Measurements from ENCODE around the gene KIF16B.
"Not testable (repeated sequence)": the region's sequence is repeated elsewhere in the genome, so short reads cannot be mapped to it uniquely, and the experiment has no call there.

KIF16B gene

GRCh38 chr20:16589623-16590022 lies 16.4 kb upstream of the KIF16B start:
- no peak for DNase-seq (ENCODE audit: low read depth, low spot score)

- DNase-seq (ENCODE audit: low read depth, low spot score): no peak
Observed at GRCh38 chr20:16588241-16588640, 15.0 kb upstream of the KIF16B start.

- no peak for DNase-seq (ENCODE audit: low read depth, low spot score)
Observed at GRCh38 chr20:16587066-16587465, 13.8 kb upstream of the KIF16B start.

- DNase-seq (ENCODE audit: low read depth, low spot score): no peak
Observed at GRCh38 chr20:16583474-16583873, 10.2 kb upstream of the KIF16B start.

- no peak for DNase-seq (ENCODE audit: low read depth, low spot score)
Observed at GRCh38 chr20:16581241-16581640, 8.0 kb upstream of the KIF16B start.

- no peak for DNase-seq (ENCODE audit: low read depth, low spot score)
Observed at GRCh38 chr20:16580620-16581019, 7.4 kb upstream of the KIF16B start.

- DNase-seq (ENCODE audit: low read depth, low spot score): no peak
Observed at GRCh38 chr20:16580147-16580546, 6.9 kb upstream of the KIF16B start.

GRCh38 chr20:16576219-16576618 lies 3.0 kb upstream of the KIF16B start:
- DNase-seq (ENCODE audit: low read depth, low spot score): no peak

- no peak for DNase-seq (ENCODE audit: low read depth, low spot score)
Observed at GRCh38 chr20:16575390-16576140, 2.3 kb upstream of the KIF16B start.

GRCh38 chr20:16574656-16575355 lies 1.6 kb upstream of the KIF16B start:
- DNase-seq (ENCODE audit: low read depth, low spot score): peak; percentile 46

- DNase-seq (ENCODE audit: low read depth, low spot score): no peak
Observed at GRCh38 chr20:16571333-16571732, 1.9 kb downstream of the KIF16B start.

- DNase-seq (ENCODE audit: low read depth, low spot score): no peak
Observed at GRCh38 chr20:16569246-16570153, 3.7 kb downstream of the KIF16B start.

GRCh38 chr20:16566080-16566479 lies 7.2 kb downstream of the KIF16B start:
- no peak for DNase-seq (ENCODE audit: low read depth, low spot score)

- DNase-seq (ENCODE audit: low read depth, low spot score): not testable (repeated sequence)
Observed at GRCh38 chr20:16564079-16564478, 9.2 kb downstream of the KIF16B start.

- no peak for DNase-seq (ENCODE audit: low read depth, low spot score)
Observed at GRCh38 chr20:16563066-16563806, 10.0 kb downstream of the KIF16B start.

- no peak for DNase-seq (ENCODE audit: low read depth, low spot score)
Observed at GRCh38 chr20:16562259-16562658, 11.0 kb downstream of the KIF16B start.

GRCh38 chr20:16560661-16561060 lies 12.6 kb downstream of the KIF16B start:
- DNase-seq (ENCODE audit: low read depth, low spot score): no peak

- no peak for DNase-seq (ENCODE audit: low read depth, low spot score)
Observed at GRCh38 chr20:16560216-16560615, 13.0 kb downstream of the KIF16B start.

GRCh38 chr20:16556301-16556700 lies 16.9 kb downstream of the KIF16B start:
- no peak for DNase-seq (ENCODE audit: low read depth, low spot score)

- DNase-seq (ENCODE audit: low read depth, low spot score): no peak
Observed at GRCh38 chr20:16555754-16556153, 17.5 kb downstream of the KIF16B start.

GRCh38 chr20:16554766-16555543 lies 18.3 kb downstream of the KIF16B start:
- DNase-seq (ENCODE audit: low read depth, low spot score): no peak
